HCT116 (cell line): ENCODE measurements around the gene ZNF862. TPM values are rescaled to one million over a fixed set of nuclear protein-coding genes. Genes with fewer than 3 reads are reported as not detected.

Experiments
- ATAC-seq: fragments of 200-7000 bp; cut with Tn5 transposase; 2 replicates; pipeline ENCODE4 v1.9.1; 2020; ENCODE audit warnings: mild to moderate bottlenecking, moderate library complexity
- BruUV-seq: library from RNA; stranded (reverse); fragments of 400-500 nt; replicated peaks from 2 replicates; lab custom pipeline; 2021; lab: Mats Ljungman, UMichigan
- CTCF ChIA-PET: fragments of 300-600 bp; sonication (Branson Sonifier 250); formaldehyde crosslinking; loops from one replicate; lab custom pipeline; 2021; ENCODE audit warnings: antibody characterized with exemption; lab: Charles Lee
- POLR2A ChIA-PET: fragments of 300-600, 350-600 bp; sonication (Branson Sonifier 250); formaldehyde crosslinking; loops from one replicate; lab custom pipeline; 2021; ENCODE audit warnings: antibody characterized with exemption; lab: Charles Lee
- RAD21 ChIA-PET, 2 experiments: fragments of 300-600 bp; sonication (Branson Sonifier 250); formaldehyde crosslinking; loops; one replicate each; lab custom pipeline; 2023; ENCODE audit warnings: low total read pairs in 2 of 2; ENCODE audit not compliant: uncharacterized antibody in 2 of 2, unreplicated experiment in 2 of 2, low non-redundant PET in 1 of 2; lab: Charles Lee
- DNase-seq: peaks from one replicate; pipeline ENCODE4 v3.0.0-alpha.2; 2010; ENCODE audit warnings: low read depth, low spot score
- H2AFZ ChIP-seq: fragments of 200-600 bp; shearing (Covaris generic), sonication (generic); 2 replicates; pipeline ENCODE4 v1.6.1; 2017; ENCODE audit warnings: low read depth, mixed run types, mixed read lengths, antibody characterized with exemption, low read length; ENCODE audit not compliant: poor library complexity, severe bottlenecking
- H3K27ac ChIP-seq: 2 replicates; pipeline ENCODE4 v1.5.1; 2012; ENCODE audit warnings: low read depth, low read length
- H3K27me3 ChIP-seq: fragments of 200-600 bp; sonication (generic); 2 replicates; pipeline ENCODE4 v1.6.1; 2016; ENCODE audit warnings: mixed run types, low read length, mixed read lengths; ENCODE audit not compliant: insufficient read depth
- H3K36me3 ChIP-seq, 2 experiments: fragments of 200-500 bp in 1 of 2; fragments of 200-600 bp in 1 of 2; sonication (Bioruptor generic) in 1 of 2; sonication (generic) in 1 of 2; 2 replicates each; pipeline versions ENCODE4 v1.5.1 to v1.6.1; 2014 to 2016; ENCODE audit warnings: low read length in 2 of 2, inconsistent platforms in 1 of 2, mixed read lengths in 1 of 2, mixed run types in 1 of 2; ENCODE audit not compliant: insufficient read depth in 2 of 2, control insufficient read depth in 1 of 2
- H3K4me1 ChIP-seq, 2 experiments: fragments of 200-600 bp in 1 of 2; sonication (generic) in 1 of 2; 2 replicates each; pipeline versions ENCODE4 v1.5.1 to v1.6.1; 2012 to 2017; ENCODE audit warnings: low read length in 2 of 2, inconsistent platforms in 1 of 2, mild to moderate bottlenecking in 1 of 2, mixed read lengths in 1 of 2, mixed run types in 1 of 2, moderate library complexity in 1 of 2; ENCODE audit not compliant: insufficient read depth in 2 of 2, control insufficient read depth in 1 of 2
- H3K4me2 ChIP-seq: fragments of 200-600 bp; sonication (generic); 2 replicates; pipeline ENCODE4 v1.6.1; 2017; ENCODE audit warnings: mixed run types, low read length, mixed read lengths
- H3K4me3 ChIP-seq, 2 experiments: fragments of 200-600 bp in 1 of 2; sonication (generic) in 1 of 2; replicated peaks in 1 of 2; 2 replicates each; pipeline ENCODE4 v1.5.1; 2011 to 2016; ENCODE audit warnings: low read length in 2 of 2, control low read depth in 1 of 2, low read depth in 1 of 2, mild to moderate bottlenecking in 1 of 2, mixed read lengths in 1 of 2, mixed run types in 1 of 2
- H3K79me2 ChIP-seq: fragments of 200-600 bp; sonication (generic); 2 replicates; pipeline ENCODE4 v1.6.1; 2017; ENCODE audit warnings: mild to moderate bottlenecking, mixed run types, low read length, moderate library complexity, mixed read lengths; ENCODE audit not compliant: insufficient read depth
- H3K9ac ChIP-seq: fragments of 200-600 bp; sonication (generic); 2 replicates; pipeline ENCODE4 v1.6.1; 2016; ENCODE audit warnings: low read length, mixed read lengths
- H3K9me2 ChIP-seq: fragments of 200-600 bp; sonication (generic), shearing (Covaris generic); 2 replicates; pipeline ENCODE4 v1.6.1; 2017; ENCODE audit warnings: mixed run types, mild to moderate bottlenecking, moderate library complexity; ENCODE audit not compliant: insufficient read depth
- H3K9me3 ChIP-seq, 2 experiments: fragments of 200-500 bp in 1 of 2; fragments of 200-600 bp in 1 of 2; sonication (Bioruptor generic) in 1 of 2; sonication (generic) in 1 of 2; 2 replicates each; pipeline ENCODE4 v1.6.1; 2014 to 2017; ENCODE audit warnings: low read length in 2 of 2, mixed read lengths in 2 of 2, inconsistent platforms in 1 of 2, low read depth in 1 of 2, mild to moderate bottlenecking in 1 of 2, mixed run types in 1 of 2, moderate library complexity in 1 of 2; ENCODE audit not compliant: control insufficient read depth in 1 of 2, insufficient read depth in 1 of 2
- H4K20me1 ChIP-seq: fragments of 200-600 bp; sonication (generic), shearing (Covaris generic); 2 replicates; pipeline ENCODE4 v1.6.1; 2017; ENCODE audit warnings: mixed run types, mild to moderate bottlenecking, moderate library complexity; ENCODE audit not compliant: insufficient read depth
- CBX3 ChIP-seq: IDR thresholded peaks from 2 replicates; pipeline ENCODE4 v1.6.1; 2012; ENCODE audit warnings: low read depth
- CEBPB ChIP-seq: IDR thresholded peaks from 2 replicates; pipeline ENCODE4 v1.6.1; 2012; ENCODE audit warnings: low read depth
- CTCF ChIP-seq, 3 experiments: fragments of 200-600 bp in 1 of 3; sonication (generic) in 1 of 3; IDR thresholded peaks in 2 of 3; conservative IDR thresholded peaks in 1 of 3; 2 replicates each; pipeline ENCODE4 v1.5.1; 2012 to 2017; ENCODE audit warnings: low read depth in 2 of 3, low read length in 2 of 3, antibody characterized with exemption in 1 of 3, borderline replicate concordance in 1 of 3, control low read depth in 1 of 3, mild to moderate bottlenecking in 1 of 3, mixed read lengths in 1 of 3, mixed run types in 1 of 3, moderate library complexity in 1 of 3; ENCODE audit not compliant: insufficient read depth in 1 of 3
- EZH2phosphoT487 ChIP-seq: fragments of 200-600 bp; IDR thresholded peaks from 2 replicates; pipeline ENCODE4 v1.6.1; 2018; ENCODE audit warnings: antibody characterized with exemption, borderline replicate concordance
- FOSL1 ChIP-seq: IDR thresholded peaks from 2 replicates; pipeline ENCODE4 v1.6.1; 2012; ENCODE audit warnings: low read depth
- POLR2A ChIP-seq: IDR thresholded peaks from 2 replicates; pipeline ENCODE4 v1.7.0; 2011; ENCODE audit warnings: borderline replicate concordance; ENCODE audit not compliant: insufficient read depth, insufficient read length; ENCODE audit errors: extremely low read depth
- REST ChIP-seq: IDR thresholded peaks from 2 replicates; pipeline ENCODE4 v1.6.1; 2012; ENCODE audit warnings: low read depth
- SIN3A ChIP-seq: IDR thresholded peaks from 2 replicates; pipeline ENCODE4 v1.6.1; 2012; ENCODE audit warnings: low read depth
- YY1 ChIP-seq: IDR thresholded peaks from 2 replicates; pipeline ENCODE4 v1.6.1; 2011; ENCODE audit warnings: low read length, low read depth, moderate library complexity, mild to moderate bottlenecking; ENCODE audit not compliant: insufficient replicate concordance; ENCODE audit errors: extremely low read depth
- ZFX ChIP-seq: fragments of 450-650 bp; IDR thresholded peaks from 2 replicates; pipeline ENCODE4 v1.6.1; 2017
- ZNF274 ChIP-seq: fragments of 200-500 bp; sonication (Bioruptor generic); IDR thresholded peaks from 2 replicates; pipeline ENCODE4 v1.6.1; 2014; ENCODE audit warnings: mild to moderate bottlenecking, low read depth, low read length, inconsistent platforms
- intact Hi-C: fragments of 100-400 bp; cut with micrococcal nuclease; formaldehyde crosslinking; loops from 2 replicates; pipeline ENCODE4 v1.10.0; 2022
- total RNA-seq: library from RNA; stranded (reverse); gene quantifications from one replicate; pipeline ENCODE4 v1.2.1, GENCODE V29; 2021; ENCODE audit not compliant: unreplicated experiment
- TF ChIP-seq, protein P1 (sequence below): IDR thresholded peaks from 2 replicates; pipeline ENCODE4 v1.6.1; 2011; ENCODE audit warnings: mild to moderate bottlenecking, low read length, moderate library complexity; ENCODE audit not compliant: insufficient replicate concordance; ENCODE audit errors: extremely low read depth
- TF ChIP-seq, protein P2 (sequence below): IDR thresholded peaks from 2 replicates; pipeline ENCODE4 v1.6.1; 2012

The ZNF862 gene
- total RNA-seq, 1 experiment from 2014 or later = 8.5 TPM

DNA sequence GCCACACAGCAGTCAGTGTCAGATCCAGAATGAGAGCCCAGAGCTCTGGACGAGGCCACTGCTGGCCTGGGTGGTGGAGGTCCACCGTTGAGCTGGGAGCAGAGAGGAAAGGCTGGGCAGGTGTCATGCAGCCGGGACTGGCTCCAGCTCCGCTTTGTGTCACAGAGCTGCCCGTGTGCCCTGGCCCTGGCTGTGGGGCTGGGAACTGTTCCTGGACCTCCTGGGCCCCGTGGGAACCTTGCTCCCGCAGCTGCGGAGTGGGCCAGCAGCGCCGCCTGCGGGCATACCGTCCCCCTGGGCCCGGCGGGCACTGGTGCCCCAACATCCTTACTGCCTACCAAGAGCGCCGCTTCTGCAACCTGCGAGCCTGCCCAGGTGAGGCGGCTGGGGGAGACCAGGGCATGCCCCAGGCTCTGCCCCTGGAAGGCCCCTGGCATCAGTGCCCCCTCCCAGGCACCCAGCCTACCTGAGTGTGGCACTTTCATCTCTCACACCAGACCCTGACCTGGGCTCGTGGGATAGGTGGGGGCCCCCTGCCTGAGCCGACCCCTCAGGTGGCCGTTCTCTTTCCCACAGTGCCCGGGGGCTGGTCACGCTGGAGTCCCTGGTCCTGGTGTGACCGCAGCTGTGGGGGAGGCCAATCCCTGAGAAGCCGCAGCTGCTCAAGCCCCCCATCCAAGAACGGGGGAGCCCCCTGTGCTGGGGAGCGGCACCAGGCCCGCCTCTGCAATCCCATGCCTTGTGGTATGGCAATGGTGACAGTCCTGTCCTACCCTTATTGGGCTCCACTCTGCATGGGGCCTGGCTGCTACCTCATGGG lies 18.8 kb upstream of the ZNF862 start (continued):
- no peak for TF ChIP-seq REST
- TF ChIP-seq CTCF (IDR thresholded peaks at IDR 0.05 in 2 of 3, conservative IDR thresholded peaks at IDR 0.05 in 1 of 3; ENCODE audit: borderline replicate concordance in 1 of 3, insufficient read depth in 1 of 3, low read depth in 2 of 3, low read length in 2 of 3) = no peak
- no peak for TF ChIP-seq FOSL1

- CTCF ChIA-PET = no interaction called here
- BruUV-seq = no TSS peak
- H3K4me2 ChIP-seq = no peak overlapping the region
- H3K79me2 ChIP-seq = no peaks in the 10 kb centered on the region
- no peaks in the 10 kb centered on the region for H4K20me1 ChIP-seq
- RAD21 ChIA-PET = no interaction called here
- no peaks in the 10 kb centered on the region for H3K27me3 ChIP-seq
- H3K4me1 ChIP-seq = no peaks in the 10 kb centered on the region
- no peaks in the 10 kb centered on the region for H3K9me2 ChIP-seq
- H2AFZ ChIP-seq = no peak overlapping the region
- H3K36me3 ChIP-seq = no peaks in the 10 kb centered on the region
- H3K4me3 ChIP-seq = no peak overlapping the region
- H3K9ac ChIP-seq = no peak overlapping the region
- POLR2A ChIA-PET = no interaction called here
- intact Hi-C loops = no loop called here
- H3K9me3 ChIP-seq = no peaks in the 10 kb centered on the region
- ATAC-seq (no peak), DNase-seq (no peak)
- TF ChIP-seq EZH2phosphoT487 = no peak
- TF ChIP-seq, protein P1, sequence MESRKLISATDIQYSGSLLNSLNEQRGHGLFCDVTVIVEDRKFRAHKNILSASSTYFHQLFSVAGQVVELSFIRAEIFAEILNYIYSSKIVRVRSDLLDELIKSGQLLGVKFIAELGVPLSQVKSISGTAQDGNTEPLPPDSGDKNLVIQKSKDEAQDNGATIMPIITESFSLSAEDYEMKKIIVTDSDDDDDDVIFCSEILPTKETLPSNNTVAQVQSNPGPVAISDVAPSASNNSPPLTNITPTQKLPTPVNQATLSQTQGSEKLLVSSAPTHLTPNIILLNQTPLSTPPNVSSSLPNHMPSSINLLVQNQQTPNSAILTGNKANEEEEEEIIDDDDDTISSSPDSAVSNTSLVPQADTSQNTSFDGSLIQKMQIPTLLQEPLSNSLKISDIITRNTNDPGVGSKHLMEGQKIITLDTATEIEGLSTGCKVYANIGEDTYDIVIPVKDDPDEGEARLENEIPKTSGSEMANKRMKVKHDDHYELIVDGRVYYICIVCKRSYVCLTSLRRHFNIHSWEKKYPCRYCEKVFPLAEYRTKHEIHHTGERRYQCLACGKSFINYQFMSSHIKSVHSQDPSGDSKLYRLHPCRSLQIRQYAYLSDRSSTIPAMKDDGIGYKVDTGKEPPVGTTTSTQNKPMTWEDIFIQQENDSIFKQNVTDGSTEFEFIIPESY = no peak
- TF ChIP-seq POLR2A = no peak
- TF ChIP-seq CBX3 = no peak
- TF ChIP-seq SIN3A = no peak
- TF ChIP-seq ZNF274 = no peak
- no peak for TF ChIP-seq ZFX
- TF ChIP-seq YY1 = no peak
- no peak for TF ChIP-seq CEBPB
- TF ChIP-seq, protein P2, sequence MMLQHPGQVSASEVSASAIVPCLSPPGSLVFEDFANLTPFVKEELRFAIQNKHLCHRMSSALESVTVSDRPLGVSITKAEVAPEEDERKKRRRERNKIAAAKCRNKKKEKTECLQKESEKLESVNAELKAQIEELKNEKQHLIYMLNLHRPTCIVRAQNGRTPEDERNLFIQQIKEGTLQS = no peak
- H3K27ac ChIP-seq = no peak overlapping the region
Measured at GRCh38 chr7:149819961-149820340, 18.2 kb upstream of the ZNF862 start.
